B cell (primary cell): ENCODE data around the gene SLC37A1. TPM values are rescaled to one million over a fixed set of nuclear protein-coding genes. Genes with fewer than 3 reads are reported as not detected.

Experiments used
- ATAC-seq: fragments of 200-7000 bp; cut with Tn5 transposase; one replicate; pipeline ENCODE4 v1.10.0; 2021; ENCODE audit warnings: low read depth, mild to moderate bottlenecking, moderate number of reproducible peaks, moderate library complexity
- CTCF ChIA-PET: fragments of 350-600 bp; sonication (Branson Sonifier 250); formaldehyde crosslinking; loops from one replicate; lab custom pipeline; 2021; ENCODE audit warnings: antibody characterized with exemption, inconsistent platforms; lab: Charles Lee
- POLR2A ChIA-PET: fragments of 350-600 bp; sonication (Branson Sonifier 250); formaldehyde crosslinking; loops from one replicate; lab custom pipeline; 2021; ENCODE audit warnings: antibody characterized with exemption; lab: Charles Lee
- DNase-seq: peaks from one replicate; pipeline ENCODE4 v3.0.0; 2013
- H2AFZ ChIP-seq: 2 replicates; pipeline ENCODE4 v1.6.1; 2012; ENCODE audit warnings: mild to moderate bottlenecking, low read depth, low read length; ENCODE audit not compliant: insufficient read depth, poor library complexity, severe bottlenecking
- H3K27ac ChIP-seq, 2 donors: 1 replicate in 1 of 2; 2 replicates in 1 of 2; pipeline ENCODE4 v1.5.1; 2012 to 2013; ENCODE audit warnings: low read length in 2 of 2, mild to moderate bottlenecking in 2 of 2, moderate library complexity in 1 of 2
- H3K27me3 ChIP-seq, 4 experiments: fragments of 200-600 bp in 1 of 4; sonication (generic) in 1 of 4; replicated peaks in 1 of 4; 1 replicate in 2 of 4; 2 replicates in 2 of 4; pipeline versions ENCODE4 v1.6.1 to v1.7.0; 2013 to 2016; ENCODE audit warnings: low read length in 3 of 4, mild to moderate bottlenecking in 2 of 4, mixed read lengths in 1 of 4, moderate library complexity in 1 of 4; ENCODE audit not compliant: insufficient read depth in 4 of 4, control insufficient read depth in 3 of 4; ENCODE audit errors: control extremely low read depth in 1 of 4
- H3K36me3 ChIP-seq, 2 experiments: replicated peaks in 1 of 2; 1 replicate in 1 of 2; 2 replicates in 1 of 2; pipeline versions ENCODE4 v1.6.1 to v1.7.1; 2013; ENCODE audit warnings: low read length in 1 of 2; ENCODE audit not compliant: insufficient read depth in 2 of 2, control insufficient read depth in 1 of 2; ENCODE audit errors: control extremely low read depth in 1 of 2, extremely low read depth in 1 of 2
- H3K4me1 ChIP-seq, 2 donors: fragments of 200-600 bp in 1 of 2; sonication (generic) in 1 of 2; 1 replicate in 1 of 2; 2 replicates in 1 of 2; pipeline versions ENCODE4 v1.5.1 to v1.6.1; 2013 to 2017; ENCODE audit warnings: low read length in 2 of 2; ENCODE audit not compliant: control insufficient read depth in 2 of 2, insufficient read depth in 2 of 2
- H3K4me2 ChIP-seq: replicated peaks from 2 replicates; pipeline ENCODE3; 2012; ENCODE audit warnings: mild to moderate bottlenecking, low read depth, low read length; ENCODE audit not compliant: poor library complexity, severe bottlenecking
- H3K4me3 ChIP-seq, 5 experiments: fragments of 200-600 bp in 1 of 5; sonication (generic) in 1 of 5; 1 replicate in 3 of 5; 2 replicates in 2 of 5; pipeline versions ENCODE4 v1.5.1 to v1.7.0; 2011 to 2016; ENCODE audit warnings: low read length in 4 of 5, mild to moderate bottlenecking in 4 of 5, low read depth in 2 of 5, control low read depth in 1 of 5, moderate library complexity in 1 of 5; ENCODE audit not compliant: insufficient read depth in 1 of 5; ENCODE audit errors: control extremely low read depth in 1 of 5, extremely low read depth in 1 of 5
- H3K79me2 ChIP-seq: fragments of 200-600 bp; sonication (generic); one replicate; pipeline ENCODE4 v1.6.0; 2016; ENCODE audit warnings: low read length; ENCODE audit not compliant: control insufficient read depth, insufficient read depth
- H3K9ac ChIP-seq: fragments of 200-600 bp; sonication (generic); 2 replicates; pipeline ENCODE4 v1.6.1; 2017; ENCODE audit warnings: mild to moderate bottlenecking, low read length, moderate library complexity
- H3K9me3 ChIP-seq, 3 donors: one replicate each; pipeline versions ENCODE4 v1.6.1 to v1.7.1; 2013; ENCODE audit warnings: low read length in 2 of 3; ENCODE audit not compliant: control insufficient read depth in 2 of 3, insufficient read depth in 1 of 3; ENCODE audit errors: control extremely low read depth in 1 of 3
- H4K20me1 ChIP-seq: 2 replicates; pipeline ENCODE4 v1.6.0; 2012; ENCODE audit warnings: mild to moderate bottlenecking, low read length; ENCODE audit not compliant: insufficient read depth, control insufficient read depth, poor library complexity, severe bottlenecking
- H3K27ac Mint-ChIP-seq: one replicate; pipeline ENCODE4 v1.8.0; 2021; ENCODE audit warnings: mixed read lengths
- H3K27me3 Mint-ChIP-seq: one replicate; pipeline ENCODE4 v1.8.0; 2021; ENCODE audit warnings: mixed read lengths
- H3K4me1 Mint-ChIP-seq: one replicate; pipeline ENCODE4 v1.8.0; 2021; ENCODE audit warnings: mixed read lengths
- H3K4me3 Mint-ChIP-seq: one replicate; pipeline ENCODE4 v1.8.0; 2021; ENCODE audit warnings: mixed read lengths
- H3K9me3 Mint-ChIP-seq: one replicate; pipeline ENCODE4 v1.8.0; 2022; ENCODE audit warnings: mixed read lengths; ENCODE audit not compliant: insufficient read depth
- EZH2 ChIP-seq: IDR thresholded peaks from 2 replicates; pipeline ENCODE4 v1.6.1; 2012; ENCODE audit warnings: borderline replicate concordance, low read depth, mild to moderate bottlenecking, moderate library complexity, low read length; ENCODE audit not compliant: insufficient read depth, poor library complexity, severe bottlenecking
- WGBS: methylation state at CpG from one replicate; pipeline ENCODE4 v1.1.5; 2013; ENCODE audit warnings: missing lambda C conversion rate; ENCODE audit not compliant: insufficient coverage; 5-methylcytosine and 5-hydroxymethylcytosine counted together
- intact Hi-C: fragments of 100-400 bp; cut with micrococcal nuclease; formaldehyde crosslinking; loops from one replicate; pipeline ENCODE4 v1.10.0; 2022
- polyA plus RNA-seq: library from polyadenylated mRNA; depleted of rRNA; stranded (reverse); fragments of >200 nt; gene quantifications from 2 replicates; pipeline ENCODE4 v1.2.3, GENCODE V29; 2012
- total RNA-seq, 2 donors: library from RNA; stranded (reverse); fragments of 120-200 nt in 1 of 2; gene quantifications; 1 replicate in 1 of 2; 2 replicates in 1 of 2; pipeline versions ENCODE4 v1.2.3 to v1.2.4, GENCODE V29; 2013 to 2022
- TF ChIP-seq, protein P1 (sequence below): fragments of 200-600 bp; IDR thresholded peaks from one replicate; pipeline ENCODE4 v1.8.0; 2022; ENCODE audit warnings: antibody characterized with exemption, mild to moderate bottlenecking

Gene SLC37A1
- total and polyA plus RNA-seq, 2 donors (not counting 1 experiment from before 2014, with no cell fraction given): 38.1 to 60.2 TPM

DNA sequence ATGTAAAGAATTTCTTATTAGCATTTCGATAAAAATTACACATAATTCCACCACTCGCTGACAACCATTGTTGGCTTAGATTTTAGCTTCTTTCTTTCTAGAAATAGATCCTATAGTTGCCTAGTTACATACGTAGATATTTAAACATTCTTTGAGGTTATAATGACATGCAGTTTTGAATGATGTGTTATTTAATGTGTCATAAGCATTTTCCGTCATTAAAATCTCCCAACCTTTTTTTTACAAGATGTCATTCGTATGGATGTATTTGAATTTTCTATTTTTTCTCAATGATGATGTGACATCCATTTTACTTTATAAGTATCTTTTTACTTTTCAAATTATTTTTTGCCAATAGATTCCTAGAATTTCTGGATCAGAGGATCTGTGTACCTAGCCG is 44.7 kb downstream of the SLC37A1 start:
- peaks cover 30% of the 10 kb centered on the region for H3K4me1 Mint-ChIP-seq
- ChIA-PET CTCF (no interaction called here), POLR2A (no interaction called here)

GRCh38 chr21:42558846-42559245 is 45.2 kb downstream of the SLC37A1 start:
- Mint-ChIP-seq H3K4me3 (no peak overlapping the region), H3K27me3 (no peaks in the 10 kb centered on the region), H3K27ac (no peak overlapping the region), H3K9me3 (no peaks in the 10 kb centered on the region), H3K4me1 (peaks cover 30% of the 10 kb centered on the region)
- no peak overlapping the region for H2AFZ ChIP-seq
- TF ChIP-seq EZH2: no peak
- TF ChIP-seq, protein P1, sequence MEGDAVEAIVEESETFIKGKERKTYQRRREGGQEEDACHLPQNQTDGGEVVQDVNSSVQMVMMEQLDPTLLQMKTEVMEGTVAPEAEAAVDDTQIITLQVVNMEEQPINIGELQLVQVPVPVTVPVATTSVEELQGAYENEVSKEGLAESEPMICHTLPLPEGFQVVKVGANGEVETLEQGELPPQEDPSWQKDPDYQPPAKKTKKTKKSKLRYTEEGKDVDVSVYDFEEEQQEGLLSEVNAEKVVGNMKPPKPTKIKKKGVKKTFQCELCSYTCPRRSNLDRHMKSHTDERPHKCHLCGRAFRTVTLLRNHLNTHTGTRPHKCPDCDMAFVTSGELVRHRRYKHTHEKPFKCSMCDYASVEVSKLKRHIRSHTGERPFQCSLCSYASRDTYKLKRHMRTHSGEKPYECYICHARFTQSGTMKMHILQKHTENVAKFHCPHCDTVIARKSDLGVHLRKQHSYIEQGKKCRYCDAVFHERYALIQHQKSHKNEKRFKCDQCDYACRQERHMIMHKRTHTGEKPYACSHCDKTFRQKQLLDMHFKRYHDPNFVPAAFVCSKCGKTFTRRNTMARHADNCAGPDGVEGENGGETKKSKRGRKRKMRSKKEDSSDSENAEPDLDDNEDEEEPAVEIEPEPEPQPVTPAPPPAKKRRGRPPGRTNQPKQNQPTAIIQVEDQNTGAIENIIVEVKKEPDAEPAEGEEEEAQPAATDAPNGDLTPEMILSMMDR: no peak
- no peaks in the 10 kb centered on the region for H4K20me1 ChIP-seq
- ChIA-PET POLR2A (no interaction called here), CTCF (no interaction called here)
- no peaks in the 10 kb centered on the region for H3K9me3 ChIP-seq
- H3K9ac ChIP-seq: no peak overlapping the region
- DNase-seq (no peak), ATAC-seq (no peak)
- H3K4me3 ChIP-seq: no peak overlapping the region
- no peak overlapping the region for H3K4me2 ChIP-seq
- H3K79me2 ChIP-seq: no peaks in the 10 kb centered on the region
- peaks cover 0 to 71% of the 10 kb centered on the region in 2 experiments for H3K36me3 ChIP-seq
- intact Hi-C loops: no loop called here
- H3K27me3 ChIP-seq: no peaks in the 10 kb centered on the region
- H3K4me1 ChIP-seq: peaks cover 3 to 30% of the 10 kb centered on the region in 2 donors
- no peak overlapping the region for H3K27ac ChIP-seq
- WGBS: 100% methylated on average over 15 of the region's 15 CpGs

More for the DNA sequence above, 44.7 kb downstream of the SLC37A1 start:
- Histone ChIP-seq H4K20me1 (no peaks in the 10 kb centered on the region), H3K27me3 (no peaks in the 10 kb centered on the region), H3K4me3 (no peak overlapping the region), H3K27ac (no peak overlapping the region), H3K36me3 (peaks cover 0 to 66% of the 10 kb centered on the region in 2 experiments), H3K4me1 (peaks cover 3 to 30% of the 10 kb centered on the region in 2 donors), H3K9ac (no peak overlapping the region), H2AFZ (no peak overlapping the region), H3K4me2 (no peak overlapping the region), H3K79me2 (no peaks in the 10 kb centered on the region), H3K9me3 (no peaks in the 10 kb centered on the region)
- DNase-seq (no peak), ATAC-seq (no peak)
- intact Hi-C loops: no loop called here
- Mint-ChIP-seq H3K27me3 (no peaks in the 10 kb centered on the region), H3K4me3 (no peak overlapping the region), H3K9me3 (no peaks in the 10 kb centered on the region), H3K27ac (no peak overlapping the region)
- WGBS: 100% methylated on average over 1 of the region's 6 CpGs
- TF ChIP-seq, protein P1: no peak
- no peak for TF ChIP-seq EZH2
